Fibroblast of villous mesenchyme (primary cell): ENCODE results near the gene MAL. TPM values are rescaled to one million over a fixed set of nuclear protein-coding genes. Genes with fewer than 3 reads are reported as not detected.

Experiments used
- DNase-seq: peaks from one replicate; pipeline ENCODE4 v3.0.0-alpha.2; 2010; ENCODE audit warnings: low read depth
- H3K4me3 ChIP-seq: 2 replicates; pipeline ENCODE4 v1.5.1; 2011; ENCODE audit warnings: low read depth, mild to moderate bottlenecking, low read length
- CTCF ChIP-seq: IDR thresholded peaks from 2 replicates; pipeline ENCODE4 v1.5.1; 2012; ENCODE audit warnings: low read depth, mild to moderate bottlenecking, low read length; ENCODE audit not compliant: insufficient read depth
- total RNA-seq: library from RNA; depleted of rRNA; stranded (reverse); fragments of >200 nt; gene quantifications from 2 replicates; pipeline ENCODE4 v1.2.3, GENCODE V29; 2012

Gene MAL
- total RNA-seq, 1 donor, result not detected

DNA sequence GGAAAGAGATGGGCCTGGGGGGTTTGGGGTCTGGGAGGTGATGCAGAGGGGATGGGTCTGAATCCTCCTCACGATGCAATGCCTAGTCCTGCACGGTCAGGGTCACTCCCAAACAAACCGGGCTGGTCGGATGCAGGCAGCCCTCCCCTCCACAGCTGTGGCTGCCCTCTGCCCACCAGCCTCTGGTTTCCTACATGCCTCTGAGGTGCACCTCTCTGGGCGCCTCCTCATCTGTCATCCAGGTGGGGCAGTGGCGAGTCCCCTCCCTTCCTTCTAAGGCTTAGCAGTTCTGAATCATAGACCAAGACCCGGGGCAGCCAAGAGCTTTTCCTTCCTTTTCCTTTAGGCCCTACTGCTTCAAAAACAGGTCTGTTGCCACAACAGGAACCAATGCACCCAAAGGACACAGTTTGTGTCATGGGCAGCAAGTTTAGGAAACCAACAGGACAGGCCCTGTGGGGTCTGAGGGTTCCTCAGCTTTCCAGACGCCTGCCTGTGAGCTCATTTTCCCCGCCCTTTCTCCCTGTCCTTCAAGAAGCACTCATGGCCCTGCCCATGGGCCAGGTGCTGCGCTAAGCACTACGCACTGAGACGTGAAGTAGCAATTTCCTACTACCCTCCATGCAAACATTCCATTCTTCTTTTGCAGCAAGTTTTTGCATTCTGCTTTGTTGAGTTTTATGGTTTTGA lies 6.5 kb upstream of the MAL start:
- DNase-seq, result no peak
- TF ChIP-seq CTCF, result no peak
- H3K4me3 ChIP-seq, result no peak overlapping the region

DNA sequence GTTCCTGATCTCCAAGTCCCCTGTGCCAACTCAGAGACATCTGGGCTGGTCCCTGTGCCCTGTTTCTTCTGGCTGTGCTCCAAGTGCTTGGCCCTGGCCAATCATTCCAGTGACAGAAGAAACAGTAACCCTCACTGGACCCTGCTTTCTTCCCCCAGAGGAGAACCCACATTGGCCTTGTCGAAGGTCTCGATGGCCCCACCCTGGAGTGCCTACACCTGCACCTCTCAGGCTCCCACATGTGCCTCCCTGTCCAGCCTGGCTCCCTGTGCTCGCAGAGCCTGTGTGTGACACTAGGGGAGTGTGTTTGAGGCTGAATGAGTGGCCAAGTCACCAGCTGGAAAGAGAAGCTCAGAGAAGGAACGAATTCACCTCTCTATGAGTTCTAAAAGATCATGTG lies 5.9 kb upstream of the MAL start:
- TF ChIP-seq CTCF, result no peak
- no peak for DNase-seq
- no peak overlapping the region for H3K4me3 ChIP-seq

GRCh38 chr2:95020275-95021022 lies 5.1 kb upstream of the MAL start:
- TF ChIP-seq CTCF, result no peak

DNA sequence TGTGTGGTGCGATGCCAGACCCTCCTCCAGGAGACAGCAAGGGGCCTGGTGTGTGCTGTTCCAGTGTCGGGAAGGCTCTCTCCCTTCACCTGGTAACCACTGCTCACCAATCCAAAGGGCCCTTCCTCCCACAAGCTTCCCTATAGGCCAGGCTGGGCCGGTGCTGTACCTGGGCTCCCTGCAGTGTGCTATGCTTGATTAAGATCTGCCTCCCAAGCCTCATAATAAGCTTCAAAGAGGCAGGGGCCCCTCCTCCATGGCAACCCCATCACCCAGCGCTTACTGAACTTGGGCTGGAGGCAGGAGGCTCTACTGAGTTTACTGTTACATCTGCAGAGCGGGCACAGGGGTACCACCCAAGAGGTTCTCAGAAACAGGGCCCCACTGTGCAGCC lies 4.5 kb upstream of the MAL start:
- no peak for DNase-seq
- no peak overlapping the region for H3K4me3 ChIP-seq
- no peak for TF ChIP-seq CTCF

More at GRCh38 chr2:95020275-95021022, 5.1 kb upstream of the MAL start:
- no peak overlapping the region for H3K4me3 ChIP-seq
- no peak for DNase-seq

GRCh38 chr2:95021847-95022246 lies 3.7 kb upstream of the MAL start:
- no peak overlapping the region for H3K4me3 ChIP-seq
- TF ChIP-seq CTCF, result no peak
- DNase-seq, result no peak

DNA sequence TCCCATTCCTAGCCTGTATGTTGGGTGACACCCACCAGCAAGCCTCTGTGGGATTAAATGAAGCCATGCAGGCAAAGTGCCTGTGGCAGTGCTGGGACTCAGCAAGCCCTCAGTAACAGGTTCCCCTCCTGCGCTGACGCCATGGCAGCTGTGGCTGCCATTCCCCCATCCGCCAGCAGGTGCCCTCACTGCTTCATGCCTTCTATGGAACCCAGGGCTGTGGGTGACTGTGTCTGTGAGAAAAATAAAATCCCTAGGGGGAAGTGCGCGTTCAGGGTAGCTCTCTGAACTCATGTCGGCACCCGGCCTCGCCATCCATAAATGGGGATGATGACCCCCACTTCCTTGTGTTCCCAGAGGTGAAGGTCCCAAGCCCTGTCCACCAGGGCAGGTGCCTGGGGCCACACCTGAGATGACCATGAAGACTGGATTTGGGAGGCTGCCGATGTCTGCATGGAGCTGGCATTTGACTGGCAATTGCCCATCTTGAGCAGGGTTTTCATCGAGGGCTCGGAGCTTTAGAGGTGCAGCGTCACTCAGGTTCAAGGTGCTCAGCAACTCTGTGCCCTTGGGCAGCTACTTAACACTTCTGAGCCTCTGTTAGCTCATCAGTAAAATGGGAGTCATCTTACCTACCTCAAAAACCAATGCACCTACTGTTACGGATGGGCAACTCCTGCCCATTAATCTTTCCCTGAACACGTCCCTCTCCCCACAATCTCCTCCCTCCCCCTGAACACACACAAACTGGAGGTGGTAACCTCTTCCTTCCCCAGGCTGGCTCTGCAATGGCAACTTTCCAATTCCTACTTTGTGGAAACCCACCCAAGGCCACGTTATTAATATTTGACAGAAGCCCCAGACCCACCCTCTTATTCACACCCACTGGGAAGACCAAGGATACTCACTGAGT lies 2.9 kb upstream of the MAL start:
- DNase-seq, result peak; percentile 53
- no peak overlapping the region for H3K4me3 ChIP-seq
- peak; percentile 97 for TF ChIP-seq CTCF
